UCSD-AML1 (cell line): ENCODE measurements around the gene PARD3B.

Experiments
- DNase-seq: peaks from one replicate; lab custom pipeline; 2025; ENCODE audit not compliant: unreplicated experiment; lab: John Stamatoyannopoulos, UW

PARD3B gene

GRCh38 chr2:204581946-204582345, 36.7 kb downstream of the PARD3B start:
- DNase-seq, result no peak

- DNase-seq, result no peak
Measured at GRCh38 chr2:204583773-204584172, 38.5 kb downstream of the PARD3B start.

- DNase-seq, result no peak
Measured at GRCh38 chr2:204585930-204586329, 40.7 kb downstream of the PARD3B start.

GRCh38 chr2:204586444-204587180, 41.3 kb downstream of the PARD3B start:
- DNase-seq, result no peak

- DNase-seq, result no peak
Measured at GRCh38 chr2:204590063-204590462, 44.8 kb downstream of the PARD3B start.

GRCh38 chr2:204591225-204591624, 46.0 kb downstream of the PARD3B start:
- DNase-seq, result no peak

- DNase-seq, result no peak
Measured at GRCh38 chr2:204604061-204604460, 58.8 kb downstream of the PARD3B start.

GRCh38 chr2:204608237-204608939, 63.1 kb downstream of the PARD3B start:
- no peak for DNase-seq

GRCh38 chr2:204611017-204611631, 65.8 kb downstream of the PARD3B start:
- DNase-seq, result no peak

- DNase-seq, result no peak
Measured at GRCh38 chr2:204611764-204612163, 66.5 kb downstream of the PARD3B start.

- no peak for DNase-seq
Measured at GRCh38 chr2:204613635-204614034, 68.4 kb downstream of the PARD3B start.

GRCh38 chr2:204615456-204615855, 70.2 kb downstream of the PARD3B start:
- DNase-seq, result no peak

- DNase-seq, result no peak
Measured at GRCh38 chr2:204625135-204625534, 79.9 kb downstream of the PARD3B start.

GRCh38 chr2:204628926-204629712, 83.8 kb downstream of the PARD3B start:
- no peak for DNase-seq

- no peak for DNase-seq
Measured at GRCh38 chr2:204632410-204632809, 87.1 kb downstream of the PARD3B start.

GRCh38 chr2:204634564-204634963, 89.3 kb downstream of the PARD3B start:
- DNase-seq, result no peak

GRCh38 chr2:204635478-204635877, 90.2 kb downstream of the PARD3B start:
- no peak for DNase-seq

GRCh38 chr2:204638471-204639194, 93.4 kb downstream of the PARD3B start:
- no peak for DNase-seq

GRCh38 chr2:204643326-204643725, 98.1 kb downstream of the PARD3B start:
- no peak for DNase-seq

- no peak for DNase-seq
Measured at GRCh38 chr2:204645018-204645773, 99.9 kb downstream of the PARD3B start.
